Amygdala (tissue), 56 donors: ENCODE results near the gene S100A10.

Source experiments
- DNase-seq, 56 donors: peaks; one replicate each; lab custom pipeline; 2025; lab: John Stamatoyannopoulos, UW

S100A10 gene

GRCh38 chr1:151989211-151989862, 4.3 kb downstream of the S100A10 start:
- peak in 1 of 56 donors; percentile 8 for DNase-seq

- no peak for DNase-seq
Observed at GRCh38 chr1:151988405-151988923, 5.2 kb downstream of the S100A10 start.

GRCh38 chr1:151986501-151987190, 7.0 kb downstream of the S100A10 start:
- DNase-seq, result no peak

GRCh38 chr1:151985768-151986167, 7.9 kb downstream of the S100A10 start:
- DNase-seq, result no peak

- no peak for DNase-seq
Observed at GRCh38 chr1:151985270-151985669, 8.4 kb downstream of the S100A10 start.

GRCh38 chr1:151984313-151984956, 9.2 kb downstream of the S100A10 start:
- DNase-seq, result no peak

- no peak for DNase-seq
Observed at GRCh38 chr1:151982300-151983005, 11.2 kb downstream of the S100A10 start.

GRCh38 chr1:151981178-151981525, 12.5 kb downstream of the S100A10 start:
- DNase-seq, result no peak

GRCh38 chr1:151980287-151981177, 13.1 kb downstream of the S100A10 start:
- no peak for DNase-seq

- no peak for DNase-seq
Observed at GRCh38 chr1:151978922-151979321, 14.7 kb downstream of the S100A10 start.

GRCh38 chr1:151977662-151978230, 15.9 kb downstream of the S100A10 start:
- no peak for DNase-seq

GRCh38 chr1:151976858-151977257, 16.8 kb downstream of the S100A10 start:
- no peak for DNase-seq

GRCh38 chr1:151976015-151976343, 17.7 kb downstream of the S100A10 start:
- no peak for DNase-seq

- no peak for DNase-seq
Observed at GRCh38 chr1:151975311-151976014, 18.2 kb downstream of the S100A10 start.

GRCh38 chr1:151972542-151973248, 21.0 kb downstream of the S100A10 start:
- peak in 5 of 56 donors; percentile 14 to 53 (median 27) for DNase-seq

GRCh38 chr1:151970626-151971025, 23.0 kb downstream of the S100A10 start:
- DNase-seq, result no peak

- DNase-seq, result no peak
Observed at GRCh38 chr1:151970128-151970527, 23.5 kb downstream of the S100A10 start.

GRCh38 chr1:151968791-151969399, 24.8 kb downstream of the S100A10 start:
- DNase-seq, result no peak
